Mucosa of rectum (tissue), 2 donors: Measurements from ENCODE around the gene CCDC110.
"Not testable (repeated sequence)": the region's sequence is repeated elsewhere in the genome, so short reads cannot be mapped to it uniquely, and the experiment has no call there.

Experiments used
- H3K27ac ChIP-seq, 2 donors: one replicate each; pipeline ENCODE4 v1.7.0; 2013; ENCODE audit warnings: inconsistent platforms in 2 of 2, low read depth in 2 of 2, low read length in 2 of 2
- H3K27me3 ChIP-seq, 2 donors: one replicate each; pipeline ENCODE4 v1.7.0; 2013; ENCODE audit warnings: low read length in 2 of 2; ENCODE audit not compliant: control insufficient read depth in 2 of 2, insufficient read depth in 2 of 2
- H3K36me3 ChIP-seq, 2 donors: one replicate each; pipeline ENCODE4 v1.7.0; 2013; ENCODE audit warnings: low read length in 2 of 2; ENCODE audit not compliant: control insufficient read depth in 2 of 2, insufficient read depth in 2 of 2
- H3K4me1 ChIP-seq, 2 donors: one replicate each; pipeline ENCODE4 v1.7.0; 2013; ENCODE audit warnings: low read length in 2 of 2, mild to moderate bottlenecking in 1 of 2; ENCODE audit not compliant: control insufficient read depth in 2 of 2, insufficient read depth in 2 of 2
- H3K4me3 ChIP-seq, 2 donors: one replicate each; pipeline ENCODE4 v1.7.0; 2013; ENCODE audit warnings: low read length in 2 of 2
- H3K9ac ChIP-seq, 2 donors: one replicate each; pipeline ENCODE4 v1.7.0; 2013; ENCODE audit warnings: low read length in 2 of 2, low read depth in 1 of 2, mild to moderate bottlenecking in 1 of 2
- H3K9me3 ChIP-seq, 2 donors: one replicate each; pipeline ENCODE4 v1.7.0; 2013; ENCODE audit warnings: low read length in 2 of 2; ENCODE audit not compliant: control insufficient read depth in 2 of 2
- donor health status: healthy.
- donor health status: Normal muscosa, but diverticular disease.

Gene CCDC110

DNA sequence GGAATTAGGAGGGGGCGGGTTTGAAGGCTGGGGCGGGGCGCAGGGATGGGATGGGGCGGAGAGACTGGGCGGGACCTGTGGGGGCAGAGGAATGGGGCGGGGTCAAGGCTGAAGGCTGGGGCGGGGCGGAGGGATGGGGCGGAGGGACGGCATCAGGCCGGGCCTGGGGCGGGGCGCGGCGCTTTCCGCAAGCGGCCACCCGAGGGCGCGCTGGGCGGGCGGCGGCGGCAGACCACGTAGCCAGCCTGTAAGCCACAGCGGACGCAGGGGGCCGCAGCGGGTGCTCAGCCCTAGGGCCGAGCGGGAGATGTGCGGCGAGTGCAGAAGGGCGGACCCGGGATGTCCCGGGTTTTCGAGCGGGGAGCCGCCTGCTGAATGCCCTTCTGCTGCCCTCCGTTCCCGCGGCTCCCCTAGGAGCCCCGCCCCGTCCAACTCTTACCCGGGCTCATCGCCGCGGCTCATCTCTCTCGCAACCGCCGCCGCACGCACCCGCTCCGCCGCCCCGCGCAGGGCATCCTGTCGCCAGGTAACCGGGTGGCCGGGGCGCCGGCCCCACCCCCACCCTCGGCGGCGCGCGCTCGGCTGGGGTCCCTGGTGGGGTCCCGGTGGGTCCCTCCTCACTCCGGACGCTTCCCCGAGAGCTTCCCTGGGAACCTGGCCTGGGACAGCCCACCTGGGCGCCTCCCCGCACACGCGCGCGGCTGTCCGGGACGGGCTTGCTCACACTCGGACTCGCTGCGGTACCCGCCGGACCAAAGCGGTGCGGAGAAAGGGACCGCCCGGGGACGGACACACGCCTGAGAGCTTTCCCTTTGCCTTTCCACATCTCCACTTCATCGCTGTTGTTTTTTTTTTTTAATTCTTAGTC is at the start of gene CCDC110:
Gene CCDC110 (minus strand): TSS at position 499 of the 868 bp plus-strand sequence. CDS start 50 bp downstream, at position 449.
- Histone ChIP-seq H3K9me3 (no peaks in the 10 kb centered on the region), H3K9ac (peak within 1 kb of the TSS; percentile 52 to 78), H3K27me3 (peaks cover 0 to 7% of the 10 kb centered on the region in 2 donors), H3K27ac (peak within 1 kb of the TSS; percentile 54 to 63), H3K4me3 (peak within 1 kb of the TSS; percentile 85 to 90), H3K36me3 (no peaks in the 10 kb centered on the region), H3K4me1 (peaks cover 11 to 12% of the 10 kb centered on the region in 2 donors)

DNA sequence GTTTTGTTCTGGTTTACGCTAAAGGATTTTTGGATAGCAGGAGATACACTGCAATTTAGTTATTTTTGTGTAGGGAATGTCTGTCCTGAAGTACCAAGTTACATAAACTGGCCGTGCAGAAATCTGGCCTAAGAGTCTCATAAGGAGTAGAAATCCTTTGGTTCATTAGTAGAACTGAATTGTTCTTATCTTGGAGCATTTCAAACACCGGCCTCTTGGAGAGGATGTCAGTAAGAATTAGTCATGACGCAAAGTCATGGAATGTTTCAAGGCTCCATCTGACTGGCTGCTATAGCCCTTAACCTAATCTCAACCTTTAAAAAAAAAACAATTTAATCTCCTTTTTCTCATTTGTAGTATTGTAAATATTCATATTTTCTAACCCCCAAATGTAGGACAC is 48.6 kb upstream of the CCDC110 start:
- H3K27me3 ChIP-seq, result peaks cover 0 to 6% of the 10 kb centered on the region in 2 donors
- H3K4me3 ChIP-seq, result no peak overlapping the region
- H3K4me1 ChIP-seq, result no peaks in the 10 kb centered on the region
- H3K36me3 ChIP-seq, result peaks cover 0 to 2% of the 10 kb centered on the region in 2 donors
- no peaks in the 10 kb centered on the region for H3K9me3 ChIP-seq
- no peak overlapping the region for H3K9ac ChIP-seq
- no peak overlapping the region for H3K27ac ChIP-seq

DNA sequence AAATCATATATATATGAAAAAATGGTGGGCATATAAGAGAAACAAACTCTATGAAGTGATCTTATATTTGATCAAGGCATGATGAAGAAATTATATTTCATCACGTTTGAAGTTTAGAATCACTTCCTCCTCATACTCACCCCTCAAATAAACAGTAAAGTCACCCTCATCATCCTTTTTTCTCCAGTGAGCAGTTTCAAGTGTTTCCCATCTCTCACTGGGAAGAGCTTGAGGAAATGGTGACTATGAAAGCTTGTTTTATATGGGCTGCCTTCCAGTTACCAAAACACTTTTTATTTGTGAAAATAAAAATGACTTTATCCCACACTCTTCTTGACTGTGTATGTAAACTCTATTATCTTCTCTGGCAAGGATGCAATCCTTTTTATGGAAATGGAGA is 47.0 kb upstream of the CCDC110 start:
- Histone ChIP-seq H3K36me3 (no peaks in the 10 kb centered on the region), H3K4me3 (no peak overlapping the region), H3K9ac (no peak overlapping the region), H3K27ac (no peak overlapping the region), H3K4me1 (peaks cover 5 to 8% of the 10 kb centered on the region in 2 donors), H3K27me3 (peaks cover 0 to 4% of the 10 kb centered on the region in 2 donors), H3K9me3 (no peaks in the 10 kb centered on the region)

DNA sequence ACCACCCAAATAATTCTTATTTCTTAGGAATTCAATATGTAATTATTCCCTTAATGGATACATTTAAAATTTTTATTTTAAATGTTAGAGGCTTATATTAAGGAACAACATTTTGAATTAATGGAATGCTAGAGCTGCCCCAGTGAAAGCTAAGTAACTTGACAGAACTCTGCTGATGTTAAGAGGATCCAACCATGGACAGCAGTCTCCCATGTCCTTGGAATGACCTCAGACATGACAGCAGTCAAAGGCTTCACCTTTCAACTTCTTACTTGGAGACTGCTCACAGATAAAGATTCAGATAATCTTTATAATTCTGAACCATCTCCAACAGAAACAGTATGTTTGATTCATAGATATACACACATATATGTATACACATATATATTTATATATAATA is 46.5 kb upstream of the CCDC110 start:
- no peak overlapping the region for H3K4me3 ChIP-seq
- no peak overlapping the region for H3K27ac ChIP-seq
- H3K27me3 ChIP-seq, result peaks cover 0 to 4% of the 10 kb centered on the region in 2 donors
- no peaks in the 10 kb centered on the region for H3K9me3 ChIP-seq
- H3K9ac ChIP-seq, result no peak overlapping the region
- H3K4me1 ChIP-seq, result peaks cover 8 to 11% of the 10 kb centered on the region in 2 donors
- no peaks in the 10 kb centered on the region for H3K36me3 ChIP-seq

DNA sequence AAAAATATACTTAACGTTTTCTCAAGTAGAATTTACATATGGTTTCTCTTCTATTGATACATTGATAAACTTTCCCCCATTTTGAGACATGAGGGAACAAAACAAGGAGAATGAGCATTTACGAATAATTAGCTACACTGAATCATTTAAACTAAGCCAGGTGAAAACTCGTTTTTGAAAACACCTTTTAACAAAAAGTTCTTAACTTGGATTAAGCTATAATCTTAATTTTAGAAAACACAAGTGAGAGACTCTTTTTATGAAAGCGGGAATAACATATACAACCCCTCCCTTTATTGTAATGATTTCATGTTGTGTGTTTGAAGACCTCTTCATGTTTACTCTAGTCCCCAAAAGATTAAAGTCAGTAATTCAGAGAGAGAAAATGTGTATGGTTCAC is 43.7 kb upstream of the CCDC110 start:
- Histone ChIP-seq H3K27me3 (peaks cover 0 to 4% of the 10 kb centered on the region in 2 donors), H3K4me1 (peaks cover 11 to 15% of the 10 kb centered on the region in 2 donors), H3K4me3 (no peak overlapping the region), H3K36me3 (no peaks in the 10 kb centered on the region), H3K27ac (no peak overlapping the region), H3K9ac (no peak overlapping the region), H3K9me3 (no peaks in the 10 kb centered on the region)

GRCh38 chr4:185514182-185514697 is 42.7 kb upstream of the CCDC110 start:
- H3K4me3 ChIP-seq, result peak overlapping the region; percentile 21 to 55
- H3K27ac ChIP-seq, result peak overlapping the region in 1 of 2 donors; percentile 22
- no peaks in the 10 kb centered on the region for H3K9me3 ChIP-seq
- no peak overlapping the region for H3K9ac ChIP-seq
- H3K4me1 ChIP-seq, result peaks cover 11 to 15% of the 10 kb centered on the region in 2 donors
- no peaks in the 10 kb centered on the region for H3K36me3 ChIP-seq
- H3K27me3 ChIP-seq, result peaks cover 0 to 4% of the 10 kb centered on the region in 2 donors

GRCh38 chr4:185513489-185514181 is 42.1 kb upstream of the CCDC110 start:
- H3K27ac ChIP-seq, result peak overlapping the region; percentile 6 to 56
- peaks cover 0 to 4% of the 10 kb centered on the region in 2 donors for H3K27me3 ChIP-seq
- H3K9ac ChIP-seq, result no peak overlapping the region
- peaks cover 11 to 15% of the 10 kb centered on the region in 2 donors for H3K4me1 ChIP-seq
- H3K4me3 ChIP-seq, result peak overlapping the region; percentile 21 to 55
- no peaks in the 10 kb centered on the region for H3K36me3 ChIP-seq
- no peaks in the 10 kb centered on the region for H3K9me3 ChIP-seq

DNA sequence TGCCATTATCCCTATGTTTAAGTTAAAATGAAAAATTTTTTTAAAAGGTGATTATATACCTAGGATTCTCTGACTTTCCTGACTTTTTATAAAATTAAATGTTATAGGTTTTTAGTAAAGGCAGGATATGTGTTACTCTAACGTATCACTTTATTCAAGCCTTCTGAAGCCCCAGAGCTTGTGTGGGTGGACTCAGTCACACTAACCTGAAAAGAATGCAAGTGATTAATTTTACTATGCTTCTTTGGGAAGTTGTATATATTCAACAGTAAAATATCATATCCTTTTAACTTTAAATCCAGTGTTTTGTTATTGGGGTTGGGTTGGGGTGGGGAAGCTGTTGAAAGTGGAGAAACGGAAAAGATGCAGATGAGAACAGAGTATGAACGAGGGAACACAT is 41.0 kb upstream of the CCDC110 start:
- peaks cover 11 to 15% of the 10 kb centered on the region in 2 donors for H3K4me1 ChIP-seq
- no peaks in the 10 kb centered on the region for H3K36me3 ChIP-seq
- no peak overlapping the region for H3K4me3 ChIP-seq
- no peak overlapping the region for H3K9ac ChIP-seq
- peaks cover 0 to 4% of the 10 kb centered on the region in 2 donors for H3K27me3 ChIP-seq
- no peaks in the 10 kb centered on the region for H3K9me3 ChIP-seq
- H3K27ac ChIP-seq, result peak overlapping the region in 1 of 2 donors; percentile 7

DNA sequence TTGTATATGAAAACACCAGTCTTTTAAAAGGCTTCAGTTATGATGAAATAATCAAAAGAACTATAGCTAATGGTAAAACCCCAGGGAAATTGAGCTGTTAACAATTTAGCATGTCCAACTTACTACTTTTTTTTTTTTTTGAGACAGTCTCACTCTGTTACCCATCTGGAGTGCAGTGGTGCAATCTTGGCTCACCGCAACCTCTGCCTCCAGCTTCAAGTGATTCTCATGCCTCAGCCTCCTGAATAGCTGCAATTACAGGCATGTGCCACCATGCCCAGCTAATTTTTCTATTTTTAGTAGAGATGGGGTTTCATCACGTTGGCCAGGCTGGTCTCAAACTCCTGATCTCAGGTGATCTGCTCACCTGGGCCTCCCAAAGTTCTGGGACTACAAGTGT is 39.7 kb upstream of the CCDC110 start:
- H3K27ac ChIP-seq, H3K9ac ChIP-seq, H3K9me3 ChIP-seq, H3K27me3 ChIP-seq, H3K36me3 ChIP-seq, H3K4me3 ChIP-seq: not testable (repeated sequence)
- peaks cover 11 to 15% of the 10 kb centered on the region in 2 donors for H3K4me1 ChIP-seq

DNA sequence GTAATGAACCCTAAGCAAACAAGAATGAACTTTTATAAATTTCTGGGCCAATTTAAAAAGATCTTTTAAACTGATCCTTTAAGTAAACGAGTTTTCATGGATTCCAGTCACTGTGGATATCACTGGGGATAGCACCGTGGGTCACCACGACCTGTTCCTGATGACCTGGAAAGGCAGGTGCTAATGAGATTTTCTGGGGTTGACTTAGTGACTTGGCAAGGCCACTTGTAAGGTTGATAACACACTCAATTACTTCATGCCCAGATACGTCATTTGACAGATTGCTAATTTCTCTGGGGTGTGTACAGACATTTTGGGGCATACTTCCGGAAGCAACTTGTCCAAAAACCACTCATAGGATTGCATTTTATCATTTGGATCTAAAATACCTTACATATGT is 39.3 kb upstream of the CCDC110 start:
- H3K27ac ChIP-seq, result no peak overlapping the region
- H3K36me3 ChIP-seq, result no peaks in the 10 kb centered on the region
- no peak overlapping the region for H3K4me3 ChIP-seq
- peaks cover 11 to 15% of the 10 kb centered on the region in 2 donors for H3K4me1 ChIP-seq
- H3K9me3 ChIP-seq, result no peaks in the 10 kb centered on the region
- H3K27me3 ChIP-seq, result no peaks in the 10 kb centered on the region
- no peak overlapping the region for H3K9ac ChIP-seq
